DLD1 (cell line): ENCODE data around the gene SYNPO.

Source experiments
- in situ Hi-C: cut with HindIII; loops from 2 replicates; pipeline ENCODE4 v1.10.0; 2017; ENCODE audit warnings: low sequenced_read_pairs

The SYNPO gene, protein sequence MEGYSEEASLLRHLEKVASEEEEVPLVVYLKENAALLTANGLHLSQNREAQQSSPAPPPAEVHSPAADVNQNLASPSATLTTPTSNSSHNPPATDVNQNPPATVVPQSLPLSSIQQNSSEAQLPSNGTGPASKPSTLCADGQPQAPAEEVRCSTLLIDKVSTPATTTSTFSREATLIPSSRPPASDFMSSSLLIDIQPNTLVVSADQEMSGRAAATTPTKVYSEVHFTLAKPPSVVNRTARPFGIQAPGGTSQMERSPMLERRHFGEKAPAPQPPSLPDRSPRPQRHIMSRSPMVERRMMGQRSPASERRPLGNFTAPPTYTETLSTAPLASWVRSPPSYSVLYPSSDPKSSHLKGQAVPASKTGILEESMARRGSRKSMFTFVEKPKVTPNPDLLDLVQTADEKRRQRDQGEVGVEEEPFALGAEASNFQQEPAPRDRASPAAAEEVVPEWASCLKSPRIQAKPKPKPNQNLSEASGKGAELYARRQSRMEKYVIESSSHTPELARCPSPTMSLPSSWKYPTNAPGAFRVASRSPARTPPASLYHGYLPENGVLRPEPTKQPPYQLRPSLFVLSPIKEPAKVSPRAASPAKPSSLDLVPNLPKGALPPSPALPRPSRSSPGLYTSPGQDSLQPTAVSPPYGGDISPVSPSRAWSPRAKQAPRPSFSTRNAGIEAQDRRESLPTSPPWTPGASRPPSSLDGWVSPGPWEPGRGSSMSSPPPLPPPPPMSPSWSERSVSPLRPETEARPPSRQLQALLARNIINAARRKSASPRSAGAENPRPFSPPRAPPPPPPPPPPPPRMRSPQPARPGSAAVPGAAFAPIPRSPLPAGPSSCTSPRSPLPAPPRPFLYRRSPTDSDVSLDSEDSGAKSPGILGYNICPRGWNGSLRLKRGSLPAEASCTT

DNA sequence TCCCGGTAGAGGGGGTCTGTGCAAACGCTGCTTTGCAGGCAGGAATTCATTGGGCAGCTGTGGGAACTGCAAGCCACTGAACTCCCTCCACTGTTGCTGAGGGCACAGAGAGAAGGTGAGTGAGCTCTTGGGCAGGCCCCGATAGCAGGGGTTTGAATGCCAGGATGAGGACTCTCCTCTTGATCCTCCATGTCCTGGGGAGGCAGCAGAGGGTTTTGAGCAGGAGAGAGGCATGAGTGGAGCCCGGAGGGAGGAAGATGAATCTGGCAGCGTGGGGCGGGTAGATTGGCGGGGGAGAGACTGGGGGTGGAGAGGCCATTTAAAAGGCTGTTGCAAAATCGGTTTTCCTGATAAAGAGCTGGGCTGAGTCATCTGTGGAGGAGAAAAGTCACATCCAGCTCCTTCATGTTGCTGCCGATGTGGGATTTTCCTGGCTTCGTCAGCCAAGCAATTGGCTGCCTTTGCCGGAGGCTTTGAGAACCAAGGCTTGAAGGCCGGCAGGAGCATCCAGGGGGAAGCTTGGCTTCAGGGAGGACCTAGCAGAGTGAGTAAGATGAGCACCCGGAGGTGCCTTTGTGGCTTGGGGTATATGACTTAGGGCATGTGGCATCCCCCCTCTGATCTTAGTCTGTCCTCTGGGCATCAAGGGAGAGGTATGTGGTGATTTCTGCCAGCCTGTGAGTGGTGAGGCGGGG lies at the start of gene SYNPO:
Gene SYNPO, plus strand, starts transcription at position 350 of the 695 bp plus-strand sequence. CDS start 7,616 bp downstream, outside the sequence.
- in situ Hi-C loops, result no loop called here

- in situ Hi-C loops, result no loop called here
Measured at GRCh38 chr5:150590979-150591695, 49.3 kb upstream of the SYNPO start.

GRCh38 chr5:150593593-150593992 lies 46.9 kb upstream of the SYNPO start:
- in situ Hi-C loops, result no loop called here

- in situ Hi-C loops, result no loop called here
Measured at GRCh38 chr5:150593996-150594395, 46.5 kb upstream of the SYNPO start.

- in situ Hi-C loops, result no loop called here
Measured at GRCh38 chr5:150595466-150596031, 44.9 kb upstream of the SYNPO start.

DNA sequence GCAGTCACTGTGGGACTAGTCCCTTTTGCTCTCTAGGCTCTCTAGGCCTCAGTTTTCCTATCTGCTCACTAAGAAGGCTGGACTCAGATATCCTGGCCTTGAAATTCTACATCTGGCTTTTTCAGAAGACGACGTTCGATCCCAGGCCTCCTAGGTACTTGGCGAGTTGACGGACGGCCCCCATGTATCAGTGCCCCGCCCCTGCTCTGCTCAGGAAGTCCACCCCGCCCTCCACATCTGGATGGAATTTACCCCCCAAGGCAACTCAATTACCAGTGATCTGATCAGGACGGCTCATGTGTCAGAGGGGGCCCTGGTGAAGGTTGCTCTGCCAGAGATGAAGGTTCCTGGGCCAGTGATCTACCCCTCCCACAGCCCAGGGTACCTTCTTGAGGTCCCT lies 44.1 kb upstream of the SYNPO start:
- in situ Hi-C loops, result no loop called here

DNA sequence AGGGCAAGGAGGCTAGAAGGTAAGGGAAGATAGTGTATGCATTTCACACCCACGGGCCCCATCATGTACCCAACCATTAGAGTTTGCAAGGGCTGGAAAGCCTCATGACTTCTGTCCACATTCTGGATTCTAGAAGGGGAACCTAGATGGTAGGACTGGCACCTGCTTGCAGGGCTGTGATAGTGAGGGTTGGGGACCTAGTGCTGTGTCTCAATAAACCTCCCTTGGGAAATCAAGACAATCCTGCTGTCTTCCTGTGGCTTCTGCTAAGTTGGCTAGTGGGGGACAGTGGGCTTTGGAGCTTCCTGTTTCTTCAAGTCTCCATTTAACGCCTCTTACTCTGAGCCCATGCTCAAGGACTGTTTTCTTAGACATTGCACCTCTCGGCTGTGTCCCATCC lies 43.6 kb upstream of the SYNPO start:
- in situ Hi-C loops, result no loop called here

GRCh38 chr5:150598006-150598405 lies 42.5 kb upstream of the SYNPO start:
- in situ Hi-C loops, result no loop called here

GRCh38 chr5:150598821-150599273 lies 41.6 kb upstream of the SYNPO start:
- in situ Hi-C loops, result no loop called here

DNA sequence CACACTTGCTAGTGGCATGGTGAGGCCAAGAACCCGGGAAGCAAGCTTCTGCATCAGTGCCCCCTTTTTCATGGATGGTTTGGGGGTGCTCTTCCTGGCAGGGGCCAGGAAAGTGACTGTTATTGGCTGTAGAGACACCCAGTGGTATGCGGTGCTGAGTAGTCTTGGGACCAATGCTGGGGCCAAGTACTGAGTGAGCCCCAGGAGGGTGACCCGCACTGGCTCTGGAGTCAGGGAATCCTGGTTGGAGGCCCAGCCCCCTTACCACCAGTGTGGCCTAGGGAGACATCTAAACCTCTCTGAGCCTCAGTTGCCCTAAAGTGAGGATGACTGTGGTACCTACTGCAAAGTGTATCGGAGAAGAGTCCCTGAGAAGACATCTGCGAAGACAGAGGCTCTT lies 41.2 kb upstream of the SYNPO start:
- in situ Hi-C loops, result no loop called here

GRCh38 chr5:150599917-150600511 lies 40.4 kb upstream of the SYNPO start:
- in situ Hi-C loops, result no loop called here

DNA sequence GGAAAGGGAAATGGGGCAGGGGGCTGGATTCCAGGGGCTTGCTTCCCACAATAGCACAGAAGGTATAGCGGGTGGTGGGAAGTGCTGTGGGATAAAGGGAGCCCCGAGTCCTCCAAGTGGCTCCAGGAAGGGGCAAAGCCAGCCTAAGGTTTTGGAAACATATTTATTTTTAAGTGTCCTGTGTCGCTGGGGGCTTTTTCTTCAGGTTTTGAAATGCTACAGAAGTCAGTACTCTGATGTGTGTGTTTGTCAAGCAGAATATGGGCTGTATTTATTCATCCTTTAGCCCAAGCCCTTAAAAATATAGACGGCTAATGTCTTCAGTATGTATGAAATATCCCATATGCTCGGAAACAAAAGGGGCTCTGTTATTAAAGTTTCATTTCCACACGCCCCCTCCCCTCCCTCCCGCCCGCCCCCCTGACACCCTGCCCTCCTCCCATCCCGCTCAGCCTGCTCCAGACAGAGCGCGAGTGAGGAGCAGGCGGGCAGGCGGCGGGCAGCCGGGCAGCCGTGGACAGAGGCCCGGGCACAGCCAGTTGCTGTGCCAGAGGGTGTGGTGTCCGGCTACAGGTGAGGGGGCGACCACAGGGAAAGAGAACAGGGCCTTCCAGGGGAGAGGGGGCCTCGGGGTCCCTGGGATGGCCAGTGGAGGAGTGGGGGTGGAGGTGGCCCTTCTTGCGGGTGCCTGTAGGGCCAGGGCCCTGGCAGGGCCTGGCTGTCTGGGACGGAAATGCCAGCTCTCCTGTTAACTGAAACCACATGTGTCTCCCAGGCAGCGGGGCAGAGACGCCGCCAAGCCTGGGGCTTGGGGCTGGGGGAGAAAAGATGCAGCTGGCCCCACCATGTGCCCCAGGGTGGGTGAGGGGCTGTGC lies 39.6 kb upstream of the SYNPO start:
- in situ Hi-C loops, result no loop called here

GRCh38 chr5:150601491-150602345 lies 38.7 kb upstream of the SYNPO start:
- in situ Hi-C loops, result no loop called here

GRCh38 chr5:150603052-150603451 lies 37.4 kb upstream of the SYNPO start:
- in situ Hi-C loops, result no loop called here

GRCh38 chr5:150603491-150603890 lies 37.0 kb upstream of the SYNPO start:
- in situ Hi-C loops, result no loop called here

GRCh38 chr5:150604010-150604409 lies 36.5 kb upstream of the SYNPO start:
- in situ Hi-C loops, result no loop called here

- in situ Hi-C loops, result no loop called here
Measured at GRCh38 chr5:150604894-150605440, 35.5 kb upstream of the SYNPO start.

GRCh38 chr5:150605546-150605945 lies 34.9 kb upstream of the SYNPO start:
- in situ Hi-C loops, result no loop called here
